HepG2 (cell line): ENCODE results near the gene BDH2. TPM values are rescaled to one million over a fixed set of nuclear protein-coding genes. Genes with fewer than 3 reads are reported as not detected.

Source experiments
- ATAC-seq: fragments of 200-7000 bp; cut with Tn5 transposase; 3 replicates; pipeline ENCODE4 v1.9.1; 2020; ENCODE audit warnings: mild to moderate bottlenecking, moderate library complexity
- BruUV-seq: library from RNA; stranded (reverse); fragments of 400-500 nt; replicated peaks from 2 replicates; lab custom pipeline; 2021; lab: Mats Ljungman, UMichigan
- CTCF ChIA-PET: fragments of 300-600 bp; formaldehyde crosslinking; extraction: SDS; loops from one replicate; lab custom pipeline; 2021; ENCODE audit warnings: low total read pairs, inconsistent platforms, low intra/inter-chr PET ratio; lab: Yijun Ruan, JAX
- POLR2A ChIA-PET: fragments of 350-600 bp; sonication (Branson Sonifier 250); formaldehyde crosslinking; loops from one replicate; lab custom pipeline; 2020; ENCODE audit warnings: antibody characterized with exemption, inconsistent platforms; lab: Yijun Ruan, JAX
- DNase-seq: peaks from one replicate; pipeline ENCODE4 v3.0.0-alpha.2; 2015; ENCODE audit warnings: low spot score
- FAIRE-seq: peaks from 3 replicates; lab custom pipeline; 2011; peaks lifted over from hg19 to GRCh38; lab: Jason Lieb, UNC
- H2AFZ ChIP-seq: one replicate; pipeline ENCODE4 v1.6.1; 2011; ENCODE audit warnings: low read length, inconsistent platforms
- H3K27ac ChIP-seq: fragments of 300-600 bp; 3 replicates; pipeline ENCODE4 v1.8.0; 2011; ENCODE audit warnings: mixed run types, mild to moderate bottlenecking, mixed read lengths, low read length, inconsistent platforms; ENCODE audit not compliant: insufficient read depth; ENCODE audit errors: extremely low read length
- H3K27me3 ChIP-seq, 2 experiments: fragments of 200-600 bp in 1 of 2; 2 replicates in 1 of 2; 3 replicates in 1 of 2; pipeline versions ENCODE4 v1.6.0 to v1.8.0; 2011; ENCODE audit warnings: low read length in 2 of 2, mild to moderate bottlenecking in 2 of 2, moderate library complexity in 2 of 2, inconsistent platforms in 1 of 2; ENCODE audit not compliant: insufficient read depth in 2 of 2, control insufficient read depth in 1 of 2
- H3K36me3 ChIP-seq, 2 experiments: fragments of 200-600 bp in 1 of 2; replicated peaks in 1 of 2; 2 replicates in 1 of 2; 3 replicates in 1 of 2; pipeline versions ENCODE4 v1.5.1 to v1.8.0; 2011; ENCODE audit warnings: low read length in 2 of 2, inconsistent platforms in 1 of 2; ENCODE audit not compliant: insufficient read depth in 2 of 2, control insufficient read depth in 1 of 2
- H3K4me1 ChIP-seq: 2 replicates; pipeline ENCODE4 v1.5.1; 2012; ENCODE audit warnings: low read length, inconsistent platforms; ENCODE audit not compliant: insufficient read depth
- H3K4me2 ChIP-seq: 2 replicates; pipeline ENCODE4 v1.6.0; 2011; ENCODE audit warnings: low read depth, low read length, inconsistent platforms
- H3K4me3 ChIP-seq, 3 experiments: fragments of 200-600 bp in 1 of 3; sonication (generic), shearing (Covaris generic) in 1 of 3; replicated peaks in 1 of 3; 2 replicates each; pipeline ENCODE4 v1.5.1; 2011 to 2016; ENCODE audit warnings: low read length in 3 of 3, inconsistent platforms in 2 of 3, low read depth in 2 of 3, mild to moderate bottlenecking in 2 of 3, control low read depth in 1 of 3, mixed read lengths in 1 of 3; ENCODE audit not compliant: insufficient read depth in 1 of 3
- H3K79me2 ChIP-seq: one replicate; pipeline ENCODE4 v1.6.1; 2011; ENCODE audit warnings: low read length, inconsistent platforms; ENCODE audit not compliant: insufficient read depth
- H3K9ac ChIP-seq: 2 replicates; pipeline ENCODE4 v1.6.0; 2011; ENCODE audit warnings: mild to moderate bottlenecking, low read depth, low read length, inconsistent platforms; ENCODE audit not compliant: insufficient read depth
- H3K9me3 ChIP-seq: 2 replicates; pipeline ENCODE4 v1.5.1; 2012; ENCODE audit warnings: mild to moderate bottlenecking, low read length
- H4K20me1 ChIP-seq: 2 replicates; pipeline ENCODE4 v1.6.0; 2011; ENCODE audit warnings: inconsistent platforms, mild to moderate bottlenecking, low read length, moderate library complexity; ENCODE audit not compliant: insufficient read depth
- CBX2 ChIP-seq, 2 experiments: fragments of 200-600 bp in 1 of 2; sonication (generic); formaldehyde crosslinking in 1 of 2; IDR thresholded peaks; 2 replicates each; pipeline versions ENCODE4 v1.7.0 to v1.8.1; 2018 to 2022; ENCODE audit warnings: low read depth in 2 of 2, low read length in 1 of 2, mild to moderate bottlenecking in 1 of 2, missing genetic modification reagents in 1 of 2
- CEBPZ ChIP-seq: IDR thresholded peaks from 2 replicates; pipeline ENCODE4 v1.6.1; 2012; ENCODE audit warnings: low read length, improper control_type of control experiment
- HNRNPH1 ChIP-seq: fragments of 200-400 bp; formaldehyde crosslinking; optimal IDR thresholded peaks from 2 replicates; pipeline ENCODE3; 2017; ENCODE audit warnings: mild to moderate bottlenecking, low read depth, low read length
- HOXA5 ChIP-seq: sonication (generic); formaldehyde crosslinking; IDR thresholded peaks from 2 replicates; pipeline ENCODE4 v1.4.0; 2020; ENCODE audit warnings: missing genetic modification reagents
- ISX ChIP-seq: sonication (generic); formaldehyde crosslinking; conservative IDR thresholded peaks from 2 replicates; pipeline ENCODE4 v1.5.0; 2020; ENCODE audit warnings: missing genetic modification reagents
- KLF11 ChIP-seq: IDR thresholded peaks from 2 replicates; pipeline ENCODE4 v1.6.1; 2016; ENCODE audit warnings: missing compliant biosample characterization
- MIXL1 ChIP-seq: IDR thresholded peaks from 2 replicates; pipeline ENCODE4 v1.6.1; 2016
- RAD21 ChIP-seq: fragments of 450-650 bp; formaldehyde crosslinking; IDR thresholded peaks from 2 replicates; pipeline ENCODE4 v1.5.0; 2020; ENCODE audit warnings: mild to moderate bottlenecking
- SIN3A ChIP-seq: IDR thresholded peaks from 2 replicates; pipeline ENCODE4 v1.6.1; 2011; ENCODE audit warnings: low read depth, mild to moderate bottlenecking, control low read depth, low read length, borderline replicate concordance
- SUZ12 ChIP-seq: fragments of 150-350 bp; IDR thresholded peaks from 2 replicates; pipeline ENCODE4 v1.6.1; 2014; ENCODE audit warnings: low read depth, low read length
- YEATS4 ChIP-seq: sonication (generic); formaldehyde crosslinking; IDR thresholded peaks from 2 replicates; pipeline ENCODE4 v1.4.0; 2020; ENCODE audit warnings: missing genetic modification reagents, borderline replicate concordance
- ZBTB1 ChIP-seq: sonication (generic); formaldehyde crosslinking; IDR thresholded peaks from 2 replicates; pipeline ENCODE4 v1.4.0; 2020; ENCODE audit warnings: missing genetic modification reagents, borderline replicate concordance
- ZNF138 ChIP-seq: sonication (generic); formaldehyde crosslinking; IDR thresholded peaks from 2 replicates; pipeline ENCODE4 v1.5.0; 2020; ENCODE audit warnings: mild to moderate bottlenecking, low read depth, missing genetic modification reagents
- ZNF30 ChIP-seq: sonication (generic); formaldehyde crosslinking; IDR thresholded peaks from 2 replicates; pipeline ENCODE4 v1.5.0; 2020; ENCODE audit warnings: mild to moderate bottlenecking, missing genetic modification reagents
- ZNF543 ChIP-seq: sonication (generic); formaldehyde crosslinking; IDR thresholded peaks from 2 replicates; pipeline ENCODE4 v1.4.0; 2020; ENCODE audit warnings: mild to moderate bottlenecking, missing genetic modification reagents
- WGBS: methylation state at CpG from one replicate; pipeline ENCODE4 v1.1.6; 2017; ENCODE audit warnings: low lambda C conversion rate; 5-methylcytosine and 5-hydroxymethylcytosine counted together
- in situ Hi-C: cut with HindIII; loops from 2 replicates; pipeline ENCODE4 v1.10.0; 2017; ENCODE audit warnings: low pct_unique_long_range_greater_than_20kb; ENCODE audit not compliant: extremely low pct_ligation_motif_present
- intact Hi-C: fragments of 100-400 bp; cut with micrococcal nuclease; formaldehyde crosslinking; loops from one replicate; pipeline ENCODE4 v1.10.0; 2022; ENCODE audit not compliant: unreplicated experiment
- polyA plus RNA-seq, 8 experiments: library from polyadenylated mRNA; depleted of rRNA in 3 of 8; stranded (reverse) in 7 of 8; unstranded in 1 of 8; fragments of >200 nt; fragmentation: Illumina TruSeq in 4 of 8; extraction: Trizol in 4 of 8; gene quantifications; 2 replicates each; pipeline versions ENCODE4 v1.2.1 to v1.2.3, GENCODE V29; 2011 to 2016; ENCODE audit warnings: low read depth in 4 of 8, missing spikeins in 1 of 8, mixed read lengths in 1 of 8; ENCODE audit not compliant: insufficient read depth in 1 of 8
- total RNA-seq, 5 experiments: library from RNA; depleted of rRNA; stranded (reverse); fragments of >200 nt; fragmentation: Illumina TruSeq; extraction: Trizol; gene quantifications; 2 replicates each; pipeline ENCODE4 v1.2.3, GENCODE V29; 2016; ENCODE audit warnings: low read depth in 1 of 5

The BDH2 gene
- total and polyA plus RNA-seq, 2 of the 13 experiments (the other 11 are each of a cell fraction or from before 2014, with no cell fraction given): 34.8 to 46.2 TPM

- peak overlapping the region; percentile 79 for H3K4me2 ChIP-seq
- in situ Hi-C loops: loop anchor here (5.0 to 10.0 kb wide), 2 partner anchors 477 to 664 kb away; no protein-coding TSS in a partner anchor
- H3K9ac ChIP-seq: peak overlapping the region; percentile 66
- WGBS: 13% methylated on average over 4 of the region's 4 CpGs
- CTCF ChIA-PET: no interaction called here
- TF ChIP-seq HOXA5 (CRISPR knock-in tag) (no peak), YEATS4 (CRISPR knock-in tag) (0 out of 2 replicates have a peak, but pooled peaks have one; percentile 7)
- TF ChIP-seq, all 625 proteins: peak for 1
- H3K79me2 ChIP-seq: no peaks in the 10 kb centered on the region
- peak overlapping the region; percentile 87 for H2AFZ ChIP-seq
- no peak for DNase-seq
- no peak overlapping the region for H3K27ac ChIP-seq
- H4K20me1 ChIP-seq: no peaks in the 10 kb centered on the region
- intact Hi-C loops: loop anchor here (2.0 to 5.0 kb wide), 5 partner anchors 52 to 1977 kb away; no protein-coding TSS in a partner anchor
- H3K4me3 ChIP-seq: peak overlapping the region; percentile 52 to 70 (median 66)
- no peaks in the 10 kb centered on the region for H3K27me3 ChIP-seq
- POLR2A ChIA-PET: interaction anchor here (1.1 to 2.9 kb wide), 3 partner anchors 22 to 271 kb away, joined by 3 to 10 read pairs (median 10); partner anchors contain the start of genes SLC9B2 and UBE2D3
- BruUV-seq: no TSS peak
- H3K36me3 ChIP-seq: no peaks in the 10 kb centered on the region
- peaks cover 50% of the 10 kb centered on the region for H3K4me1 ChIP-seq
- no peak for FAIRE-seq
- H3K9me3 ChIP-seq: no peaks in the 10 kb centered on the region
- no peak for ATAC-seq
Observed at GRCh38 chr4:103098756-103099440, 736 bp downstream of the BDH2 start.

GRCh38 chr4:103098341-103098740, 1.3 kb downstream of the BDH2 start:
- ChIA-PET CTCF (no interaction called here), POLR2A (interaction anchor here (2.8 to 2.9 kb wide), 2 partner anchors 21 to 271 kb away, joined by 10 read pairs; partner anchors contain the start of genes SLC9B2 and UBE2D3)
- peaks cover 50% of the 10 kb centered on the region for H3K4me1 ChIP-seq
- peak overlapping the region; percentile 35 to 70 (median 66); a peak in 5 of 6 replicates for H3K4me3 ChIP-seq
- H3K27me3 ChIP-seq: no peaks in the 10 kb centered on the region
- no TSS peak for BruUV-seq
- intact Hi-C loops: loop anchor here (2.0 to 5.0 kb wide), 5 partner anchors 52 to 1976 kb away; no protein-coding TSS in a partner anchor
- ATAC-seq (peak; percentile 46), FAIRE-seq (no peak), DNase-seq (no peak)
- no peak overlapping the region for H2AFZ ChIP-seq
- H3K9me3 ChIP-seq: no peaks in the 10 kb centered on the region
- H3K27ac ChIP-seq: no peak overlapping the region
- peak overlapping the region; percentile 79 for H3K4me2 ChIP-seq
- in situ Hi-C loops: loop anchor here (5.0 to 10.0 kb wide), 2 partner anchors 476 to 664 kb away; no protein-coding TSS in a partner anchor
- H4K20me1 ChIP-seq: no peaks in the 10 kb centered on the region
- H3K9ac ChIP-seq: no peak overlapping the region
- no peaks in the 10 kb centered on the region for H3K79me2 ChIP-seq
- no peaks in the 10 kb centered on the region for H3K36me3 ChIP-seq
- WGBS: 29% methylated on average over 4 of the region's 10 CpGs
- TF ChIP-seq CEBPZ: no peak
- TF ChIP-seq SUZ12: no peak
- TF ChIP-seq ISX (CRISPR knock-in tag): no peak
- no peak for TF ChIP-seq RAD21 (CRISPR knock-in tag)
- TF ChIP-seq CBX2 (IDR thresholded peaks at IDR 0.05; ENCODE audit: low read depth, low read length): no peak
- TF ChIP-seq CBX2 (CRISPR knock-in tag; IDR thresholded peaks at IDR 0.05; ENCODE audit: low read depth): no peak
- no peak for TF ChIP-seq ZBTB1 (CRISPR knock-in tag)
- no peak for TF ChIP-seq ZNF138 (CRISPR knock-in tag)
- TF ChIP-seq ZNF30 (CRISPR knock-in tag): no peak
- no peak for TF ChIP-seq ZNF543
- TF ChIP-seq SIN3A: no peak
- no peak for TF ChIP-seq MIXL1
- TF ChIP-seq HNRNPH1: no peak
- no peak for TF ChIP-seq KLF11 (CRISPR knock-in tag)
